K562 (cell line): ENCODE measurements around the gene TBCEL. TPM values are rescaled to one million over a fixed set of nuclear protein-coding genes. Genes with fewer than 3 reads are reported as not detected.

ENCODE experiments used
- ATAC-seq: fragments of 200-7000 bp; cut with Tn5 transposase; 3 replicates; pipeline ENCODE4 v1.9.1; 2020; ENCODE audit warnings: moderate library complexity
- BruUV-seq: library from RNA; stranded (reverse); fragments of 400-500 nt; replicated peaks from 2 replicates; lab custom pipeline; 2021; lab: Mats Ljungman, UMichigan
- CTCF ChIA-PET: fragments of 300-600 bp; formaldehyde crosslinking; extraction: SDS; loops from one replicate; lab custom pipeline; 2021; ENCODE audit warnings: low intra/inter-chr PET ratio; lab: Yijun Ruan, JAX
- POLR2A ChIA-PET: fragments of 300-600, 350-650 bp; sonication (Branson Sonifier 250); formaldehyde crosslinking; extraction: SDS; loops from one replicate; lab custom pipeline; 2021; ENCODE audit warnings: antibody characterized with exemption, inconsistent platforms; lab: Yijun Ruan, JAX
- DNase-seq, 4 experiments: peaks; one replicate each; pipeline versions ENCODE4 v3.0.0 to v3.0.0-alpha.2; 2011 to 2018; ENCODE audit warnings: low spot score in 3 of 4, mixed read lengths in 3 of 4; ENCODE audit errors: extremely low read depth in 1 of 4
- FAIRE-seq: peaks from 2 replicates; lab custom pipeline; 2011; peaks lifted over from hg19 to GRCh38; lab: Jason Lieb, UNC
- H2AFZ ChIP-seq: 2 replicates; pipeline ENCODE4 v1.6.0; 2011; ENCODE audit warnings: low read depth, low read length, control low read depth, inconsistent platforms
- H3K27ac ChIP-seq: fragments of 200-600 bp; 3 replicates; pipeline ENCODE4 v1.8.0; 2011; ENCODE audit warnings: low read depth, mild to moderate bottlenecking, control low read depth, inconsistent platforms, low read length, moderate library complexity, mixed read lengths; ENCODE audit errors: extremely low read depth
- H3K27me3 ChIP-seq, 2 experiments: fragments of 300-600 bp in 1 of 2; 2 replicates in 1 of 2; 3 replicates in 1 of 2; pipeline versions ENCODE4 v1.6.0 to v1.8.0; 2011; ENCODE audit warnings: inconsistent platforms in 2 of 2, low read length in 2 of 2, mild to moderate bottlenecking in 1 of 2, mixed read lengths in 1 of 2, moderate library complexity in 1 of 2; ENCODE audit not compliant: control insufficient read depth in 2 of 2, insufficient read depth in 2 of 2
- H3K36me3 ChIP-seq: fragments of 300-600 bp; 3 replicates; pipeline ENCODE4 v1.8.0; 2011; ENCODE audit warnings: mild to moderate bottlenecking, low read length, inconsistent platforms; ENCODE audit not compliant: control insufficient read depth, insufficient read depth
- H3K4me1 ChIP-seq, 2 experiments: fragments of 200-600 bp in 1 of 2; replicated peaks in 1 of 2; 2 replicates in 1 of 2; 3 replicates in 1 of 2; pipeline versions ENCODE4 v1.5.1 to v1.8.0; 2011; ENCODE audit warnings: inconsistent platforms in 2 of 2, low read length in 2 of 2, mild to moderate bottlenecking in 1 of 2, mixed read lengths in 1 of 2, moderate library complexity in 1 of 2; ENCODE audit not compliant: control insufficient read depth in 2 of 2, insufficient read depth in 2 of 2
- H3K4me2 ChIP-seq: 2 replicates; pipeline ENCODE4 v1.6.1; 2011; ENCODE audit warnings: low read length, control low read depth, inconsistent platforms, mixed read lengths; ENCODE audit not compliant: insufficient read depth
- H3K4me3 ChIP-seq: fragments of 200-600 bp; sonication (generic), shearing (Covaris generic); 2 replicates; pipeline ENCODE4 v1.5.1; 2016; ENCODE audit warnings: control low read depth, inconsistent platforms
- H3K79me2 ChIP-seq: fragments of 200-600 bp; 3 replicates; pipeline ENCODE4 v1.8.0; 2011; ENCODE audit warnings: low read length, inconsistent platforms; ENCODE audit not compliant: control insufficient read depth, insufficient read depth
- H3K9ac ChIP-seq, 2 experiments: 2 replicates each; pipeline versions ENCODE4 v1.6.0 to v1.6.1; 2011; ENCODE audit warnings: low read depth in 2 of 2, low read length in 2 of 2, control low read depth in 1 of 2, inconsistent platforms in 1 of 2, mild to moderate bottlenecking in 1 of 2, mixed read lengths in 1 of 2; ENCODE audit not compliant: insufficient read depth in 1 of 2
- H3K9me1 ChIP-seq: one replicate; pipeline ENCODE4 v1.6.0; 2011; ENCODE audit warnings: inconsistent platforms, mild to moderate bottlenecking, low read length, moderate library complexity; ENCODE audit not compliant: control insufficient read depth, insufficient read depth
- H3K9me3 ChIP-seq: replicated peaks from 2 replicates; pipeline ENCODE4 v1.5.1; 2011; ENCODE audit warnings: low read depth, low read length, inconsistent platforms; ENCODE audit not compliant: control insufficient read depth, insufficient read depth
- H4K20me1 ChIP-seq: replicated peaks from 2 replicates; pipeline ENCODE4 v1.6.1; 2011; ENCODE audit warnings: low read length, inconsistent platforms, mixed read lengths; ENCODE audit not compliant: control insufficient read depth, insufficient read depth
- CBFB ChIP-seq: sonication (generic); formaldehyde crosslinking; IDR thresholded peaks from 2 replicates; pipeline ENCODE4 v1.4.0; 2020; ENCODE audit warnings: mild to moderate bottlenecking, missing genetic modification reagents
- EHMT2 ChIP-seq: fragments of 450-650 bp; IDR thresholded peaks from 2 replicates; pipeline ENCODE4 v1.6.1; 2018; ENCODE audit warnings: antibody characterized with exemption
- ESRRB ChIP-seq: fragments of 250-450 bp; sonication (Bioruptor Pico); IDR thresholded peaks from 2 replicates; pipeline ENCODE4 v1.5.0; 2020; ENCODE audit warnings: mild to moderate bottlenecking, moderate library complexity, borderline replicate concordance
- RBM22 ChIP-seq: fragments of 200-400 bp; formaldehyde crosslinking; IDR thresholded peaks from 2 replicates; pipeline ENCODE4 v1.6.1; 2018; ENCODE audit warnings: low read length, low read depth; ENCODE audit not compliant: poor library complexity, severe bottlenecking
- SLC30A9 ChIP-seq: fragments of 250-450 bp; sonication (Bioruptor Pico); IDR thresholded peaks from 2 replicates; pipeline ENCODE4 v1.8.0; 2022; ENCODE audit warnings: mild to moderate bottlenecking, moderate library complexity
- SREBF1 ChIP-seq: fragments of 150-350 bp; IDR thresholded peaks from 2 replicates; pipeline ENCODE4 v1.6.1; 2014; ENCODE audit warnings: antibody characterized with exemption, low read depth, low read length, borderline replicate concordance
- TEAD2 ChIP-seq: fragments of 450-650 bp; IDR thresholded peaks from 2 replicates; pipeline ENCODE4 v1.6.1; 2016; ENCODE audit warnings: missing genetic modification characterization, control low read depth, missing compliant biosample characterization
- U2AF2 ChIP-seq: fragments of 200-400 bp; formaldehyde crosslinking; optimal IDR thresholded peaks from 2 replicates; pipeline ENCODE3; 2017; ENCODE audit warnings: low read depth, mild to moderate bottlenecking, low read length
- ZNF146 ChIP-seq: IDR thresholded peaks from one replicate; pipeline ENCODE4 v1.6.1; 2018; ENCODE audit warnings: missing compliant biosample characterization; ENCODE audit not compliant: unreplicated experiment
- ZNF583 ChIP-seq: fragments of 250-450 bp; sonication (Bioruptor Pico); IDR thresholded peaks from 2 replicates; pipeline ENCODE4 v1.4.0; 2020
- ZNF76 ChIP-seq: fragments of 250-450 bp; sonication (Bioruptor Pico); IDR thresholded peaks from 2 replicates; pipeline ENCODE4 v1.4.0; 2020; ENCODE audit warnings: mild to moderate bottlenecking, moderate library complexity, borderline replicate concordance
- WGBS: fragments of 100-300 bp; shearing (Covaris generic); methylation state at CpG from one replicate; pipeline ENCODE4 v1.1.6; 2016; ENCODE audit warnings: low coverage, mixed read lengths; ENCODE audit not compliant: insufficient coverage; ENCODE audit errors: missing lambda C conversion rate; 5-methylcytosine and 5-hydroxymethylcytosine counted together
- in situ Hi-C: fragments of 300-500 bp; cut with MboI; formaldehyde crosslinking; loops from 4 replicates; pipeline ENCODE4 v1.15.0; 2018; ENCODE audit warnings: inconsistent platforms, mixed read lengths
- intact Hi-C: fragments of 100-400 bp; cut with micrococcal nuclease; formaldehyde crosslinking; loops from 2 replicates; pipeline ENCODE4 v1.14.2; 2022
- polyA plus RNA-seq, 8 experiments: library from polyadenylated mRNA; depleted of rRNA in 4 of 8; stranded (reverse) in 5 of 8; unstranded in 3 of 8; fragments of >200 nt; fragmentation: Nextera tagmentation in 2 of 8; fragmentation: Illumina TruSeq in 1 of 8; extraction: Ambion mirVana in 2 of 8; extraction: Trizol in 1 of 8; gene quantifications; 2 replicates each; pipeline versions ENCODE4 v1.2.1 to v1.2.3, GENCODE V29; 2011 to 2014; ENCODE audit warnings: inconsistent platforms in 1 of 8, missing spikeins in 1 of 8
- total RNA-seq, 7 experiments: library from RNA; depleted of rRNA in 6 of 7; stranded (reverse); fragments of >200 nt in 6 of 7; fragmentation: Illumina TruSeq in 2 of 7; extraction: Trizol in 2 of 7; gene quantifications; 2 replicates each; pipeline versions ENCODE4 v1.2.1 to v1.2.3, GENCODE V29; 2011 to 2021; ENCODE audit warnings: low replicate concordance in 1 of 7
- TF ChIP-seq, protein P1 (sequence below): fragments of 450-650 bp; formaldehyde crosslinking; IDR thresholded peaks from 2 replicates; pipeline ENCODE4 v1.4.0; 2022; ENCODE audit warnings: mild to moderate bottlenecking, moderate library complexity
- TF ChIP-seq, protein P2 (sequence below): fragments of 200-600 bp; sonication (generic); IDR thresholded peaks from one replicate; pipeline ENCODE4 v1.6.1; 2012; ENCODE audit warnings: mild to moderate bottlenecking, low read depth, low read length, inconsistent platforms

The TBCEL gene
- total and polyA plus RNA-seq, 9 of the 15 experiments (the other 6 are each of a cell fraction or from before 2014, with no cell fraction given) = 0.39 to 2.3 (median 1.4) TPM

DNA sequence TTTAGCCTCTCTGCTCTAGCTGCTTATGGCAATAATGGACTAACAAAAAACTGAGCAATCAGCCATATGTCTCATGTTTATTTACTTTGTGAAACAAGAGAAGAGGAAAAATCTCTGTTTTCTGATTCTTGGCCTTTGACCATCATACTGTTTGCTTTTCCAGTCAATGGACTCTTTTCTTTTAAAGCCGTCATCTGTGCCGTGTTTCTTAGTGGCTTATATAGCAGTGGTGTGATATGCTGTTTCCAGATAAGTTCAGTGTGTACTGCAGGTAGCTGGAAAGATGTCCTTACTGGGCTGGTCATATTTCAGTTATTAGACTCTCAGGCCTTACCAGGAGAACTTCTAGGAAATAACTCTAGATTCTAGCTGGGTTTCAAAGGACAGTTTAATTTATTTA lies 43.6 kb downstream of the TBCEL start:
- no peak overlapping the region for H3K27ac ChIP-seq
- H4K20me1 ChIP-seq = no peaks in the 10 kb centered on the region
- no peak overlapping the region for H2AFZ ChIP-seq
- POLR2A ChIA-PET = no interaction called here
- H3K4me1 ChIP-seq = no peaks in the 10 kb centered on the region
- no peak overlapping the region for H3K4me2 ChIP-seq
- DNase-seq = no peak
- intact Hi-C loops = no loop called here
- no peaks in the 10 kb centered on the region for H3K79me2 ChIP-seq
- no peak for FAIRE-seq
- WGBS = 4% methylated on average over 2 of the region's 2 CpGs
- CTCF ChIA-PET = no interaction called here
- in situ Hi-C loops = no loop called here
- ATAC-seq = no peak
- H3K9me3 ChIP-seq = no peaks in the 10 kb centered on the region
- H3K27me3 ChIP-seq = no peaks in the 10 kb centered on the region
- BruUV-seq = no TSS peak
- H3K9ac ChIP-seq = no peak overlapping the region
- no peaks in the 10 kb centered on the region for H3K36me3 ChIP-seq
- H3K9me1 ChIP-seq = no peaks in the 10 kb centered on the region
- no peak overlapping the region for H3K4me3 ChIP-seq
- TF ChIP-seq SLC30A9 = no peak
- no peak for TF ChIP-seq U2AF2
- TF ChIP-seq ZNF583 (CRISPR knock-in tag) = no peak
- TF ChIP-seq, protein P1, sequence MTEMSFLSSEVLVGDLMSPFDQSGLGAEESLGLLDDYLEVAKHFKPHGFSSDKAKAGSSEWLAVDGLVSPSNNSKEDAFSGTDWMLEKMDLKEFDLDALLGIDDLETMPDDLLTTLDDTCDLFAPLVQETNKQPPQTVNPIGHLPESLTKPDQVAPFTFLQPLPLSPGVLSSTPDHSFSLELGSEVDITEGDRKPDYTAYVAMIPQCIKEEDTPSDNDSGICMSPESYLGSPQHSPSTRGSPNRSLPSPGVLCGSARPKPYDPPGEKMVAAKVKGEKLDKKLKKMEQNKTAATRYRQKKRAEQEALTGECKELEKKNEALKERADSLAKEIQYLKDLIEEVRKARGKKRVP (CRISPR knock-in tag) = no peak
- no peak for TF ChIP-seq SREBF1
- TF ChIP-seq, protein P2, sequence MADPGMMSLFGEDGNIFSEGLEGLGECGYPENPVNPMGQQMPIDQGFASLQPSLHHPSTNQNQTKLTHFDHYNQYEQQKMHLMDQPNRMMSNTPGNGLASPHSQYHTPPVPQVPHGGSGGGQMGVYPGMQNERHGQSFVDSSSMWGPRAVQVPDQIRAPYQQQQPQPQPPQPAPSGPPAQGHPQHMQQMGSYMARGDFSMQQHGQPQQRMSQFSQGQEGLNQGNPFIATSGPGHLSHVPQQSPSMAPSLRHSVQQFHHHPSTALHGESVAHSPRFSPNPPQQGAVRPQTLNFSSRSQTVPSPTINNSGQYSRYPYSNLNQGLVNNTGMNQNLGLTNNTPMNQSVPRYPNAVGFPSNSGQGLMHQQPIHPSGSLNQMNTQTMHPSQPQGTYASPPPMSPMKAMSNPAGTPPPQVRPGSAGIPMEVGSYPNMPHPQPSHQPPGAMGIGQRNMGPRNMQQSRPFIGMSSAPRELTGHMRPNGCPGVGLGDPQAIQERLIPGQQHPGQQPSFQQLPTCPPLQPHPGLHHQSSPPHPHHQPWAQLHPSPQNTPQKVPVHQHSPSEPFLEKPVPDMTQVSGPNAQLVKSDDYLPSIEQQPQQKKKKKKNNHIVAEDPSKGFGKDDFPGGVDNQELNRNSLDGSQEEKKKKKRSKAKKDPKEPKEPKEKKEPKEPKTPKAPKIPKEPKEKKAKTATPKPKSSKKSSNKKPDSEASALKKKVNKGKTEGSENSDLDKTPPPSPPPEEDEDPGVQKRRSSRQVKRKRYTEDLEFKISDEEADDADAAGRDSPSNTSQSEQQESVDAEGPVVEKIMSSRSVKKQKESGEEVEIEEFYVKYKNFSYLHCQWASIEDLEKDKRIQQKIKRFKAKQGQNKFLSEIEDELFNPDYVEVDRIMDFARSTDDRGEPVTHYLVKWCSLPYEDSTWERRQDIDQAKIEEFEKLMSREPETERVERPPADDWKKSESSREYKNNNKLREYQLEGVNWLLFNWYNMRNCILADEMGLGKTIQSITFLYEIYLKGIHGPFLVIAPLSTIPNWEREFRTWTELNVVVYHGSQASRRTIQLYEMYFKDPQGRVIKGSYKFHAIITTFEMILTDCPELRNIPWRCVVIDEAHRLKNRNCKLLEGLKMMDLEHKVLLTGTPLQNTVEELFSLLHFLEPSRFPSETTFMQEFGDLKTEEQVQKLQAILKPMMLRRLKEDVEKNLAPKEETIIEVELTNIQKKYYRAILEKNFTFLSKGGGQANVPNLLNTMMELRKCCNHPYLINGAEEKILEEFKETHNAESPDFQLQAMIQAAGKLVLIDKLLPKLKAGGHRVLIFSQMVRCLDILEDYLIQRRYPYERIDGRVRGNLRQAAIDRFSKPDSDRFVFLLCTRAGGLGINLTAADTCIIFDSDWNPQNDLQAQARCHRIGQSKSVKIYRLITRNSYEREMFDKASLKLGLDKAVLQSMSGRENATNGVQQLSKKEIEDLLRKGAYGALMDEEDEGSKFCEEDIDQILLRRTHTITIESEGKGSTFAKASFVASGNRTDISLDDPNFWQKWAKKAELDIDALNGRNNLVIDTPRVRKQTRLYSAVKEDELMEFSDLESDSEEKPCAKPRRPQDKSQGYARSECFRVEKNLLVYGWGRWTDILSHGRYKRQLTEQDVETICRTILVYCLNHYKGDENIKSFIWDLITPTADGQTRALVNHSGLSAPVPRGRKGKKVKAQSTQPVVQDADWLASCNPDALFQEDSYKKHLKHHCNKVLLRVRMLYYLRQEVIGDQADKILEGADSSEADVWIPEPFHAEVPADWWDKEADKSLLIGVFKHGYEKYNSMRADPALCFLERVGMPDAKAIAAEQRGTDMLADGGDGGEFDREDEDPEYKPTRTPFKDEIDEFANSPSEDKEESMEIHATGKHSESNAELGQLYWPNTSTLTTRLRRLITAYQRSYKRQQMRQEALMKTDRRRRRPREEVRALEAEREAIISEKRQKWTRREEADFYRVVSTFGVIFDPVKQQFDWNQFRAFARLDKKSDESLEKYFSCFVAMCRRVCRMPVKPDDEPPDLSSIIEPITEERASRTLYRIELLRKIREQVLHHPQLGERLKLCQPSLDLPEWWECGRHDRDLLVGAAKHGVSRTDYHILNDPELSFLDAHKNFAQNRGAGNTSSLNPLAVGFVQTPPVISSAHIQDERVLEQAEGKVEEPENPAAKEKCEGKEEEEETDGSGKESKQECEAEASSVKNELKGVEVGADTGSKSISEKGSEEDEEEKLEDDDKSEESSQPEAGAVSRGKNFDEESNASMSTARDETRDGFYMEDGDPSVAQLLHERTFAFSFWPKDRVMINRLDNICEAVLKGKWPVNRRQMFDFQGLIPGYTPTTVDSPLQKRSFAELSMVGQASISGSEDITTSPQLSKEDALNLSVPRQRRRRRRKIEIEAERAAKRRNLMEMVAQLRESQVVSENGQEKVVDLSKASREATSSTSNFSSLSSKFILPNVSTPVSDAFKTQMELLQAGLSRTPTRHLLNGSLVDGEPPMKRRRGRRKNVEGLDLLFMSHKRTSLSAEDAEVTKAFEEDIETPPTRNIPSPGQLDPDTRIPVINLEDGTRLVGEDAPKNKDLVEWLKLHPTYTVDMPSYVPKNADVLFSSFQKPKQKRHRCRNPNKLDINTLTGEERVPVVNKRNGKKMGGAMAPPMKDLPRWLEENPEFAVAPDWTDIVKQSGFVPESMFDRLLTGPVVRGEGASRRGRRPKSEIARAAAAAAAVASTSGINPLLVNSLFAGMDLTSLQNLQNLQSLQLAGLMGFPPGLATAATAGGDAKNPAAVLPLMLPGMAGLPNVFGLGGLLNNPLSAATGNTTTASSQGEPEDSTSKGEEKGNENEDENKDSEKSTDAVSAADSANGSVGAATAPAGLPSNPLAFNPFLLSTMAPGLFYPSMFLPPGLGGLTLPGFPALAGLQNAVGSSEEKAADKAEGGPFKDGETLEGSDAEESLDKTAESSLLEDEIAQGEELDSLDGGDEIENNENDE = no peak
- TF ChIP-seq CBFB (CRISPR knock-in tag) = no peak
- no peak for TF ChIP-seq EHMT2
- no peak for TF ChIP-seq ESRRB (CRISPR knock-in tag)
- no peak for TF ChIP-seq TEAD2 (tag)
- no peak for TF ChIP-seq RBM22
- TF ChIP-seq ZNF76 (CRISPR knock-in tag) = no peak
- TF ChIP-seq ZNF146 = no peak
